ENCODE data around the gene TTC31.

The TTC31 gene

GRCh38 chr2:74514368-74515270 lies 31.7 kb downstream of the TTC31 start, which contains the start of gene TLX2:
TSS of gene TLX2 (plus strand) at chr2:74514450. CDS start at chr2:74514807, 357 bp downstream.
- FAIRE-seq (peak; percentile 9), DNase-seq (ENCODE audit: insufficient read length, low spot score) (no peak)
- no peak for TF ChIP-seq SPI1 (IDR thresholded peaks at IDR 0.05; ENCODE audit: low read depth, low read length)
- no peak for TF ChIP-seq POLR2A (IDR thresholded peaks at IDR 0.05; ENCODE audit: low read depth, low read length)
- TF ChIP-seq POLR2AphosphoS5 (IDR thresholded peaks at IDR 0.05; ENCODE audit: low read depth, low read length), result no peak
- TF ChIP-seq PAX5 (IDR thresholded peaks at IDR 0.05; ENCODE audit: insufficient read depth, low read length, severe bottlenecking), result no peak
- no peak for TF ChIP-seq POU2F2 (IDR thresholded peaks at IDR 0.05; ENCODE audit: low read depth, low read length)
- no peak for TF ChIP-seq TAF1 (IDR thresholded peaks at IDR 0.05; ENCODE audit: low read depth, low read length)

GRCh38 chr2:74515271-74515980 lies 32.5 kb downstream of the TTC31 start:
- FAIRE-seq (no peak), DNase-seq (ENCODE audit: insufficient read length, low spot score) (no peak)
- no peak for TF ChIP-seq POLR2A (IDR thresholded peaks at IDR 0.05; ENCODE audit: low read depth, low read length)
- TF ChIP-seq POU2F2 (IDR thresholded peaks at IDR 0.05; ENCODE audit: low read depth, low read length), result no peak
- TF ChIP-seq SPI1 (IDR thresholded peaks at IDR 0.05; ENCODE audit: low read depth, low read length), result no peak
- TF ChIP-seq TAF1 (IDR thresholded peaks at IDR 0.05; ENCODE audit: low read depth, low read length), result no peak
- no peak for TF ChIP-seq POLR2AphosphoS5 (IDR thresholded peaks at IDR 0.05; ENCODE audit: low read depth, low read length)
- no peak for TF ChIP-seq PAX5 (IDR thresholded peaks at IDR 0.05; ENCODE audit: insufficient read depth, low read length, severe bottlenecking)

- DNase-seq (ENCODE audit: insufficient read length, low spot score) (peak; percentile 90), FAIRE-seq (peak; percentile 78)
- TF ChIP-seq SPI1 (IDR thresholded peaks at IDR 0.05; ENCODE audit: low read depth, low read length), result no peak
- TF ChIP-seq POLR2A (IDR thresholded peaks at IDR 0.05; ENCODE audit: low read depth, low read length), result no peak
- no peak for TF ChIP-seq POU2F2 (IDR thresholded peaks at IDR 0.05; ENCODE audit: low read depth, low read length)
- no peak for TF ChIP-seq PAX5 (IDR thresholded peaks at IDR 0.05; ENCODE audit: insufficient read depth, low read length, severe bottlenecking)
- TF ChIP-seq TAF1 (IDR thresholded peaks at IDR 0.05; ENCODE audit: low read depth, low read length), result no peak
- no peak for TF ChIP-seq POLR2AphosphoS5 (IDR thresholded peaks at IDR 0.05; ENCODE audit: low read depth, low read length)
Measured at GRCh38 chr2:74515981-74516633, 33.2 kb downstream of the TTC31 start.

- FAIRE-seq (peak; percentile 33), DNase-seq (ENCODE audit: insufficient read length, low spot score) (no peak)
- TF ChIP-seq SPI1 (IDR thresholded peaks at IDR 0.05; ENCODE audit: low read depth, low read length), result no peak
- TF ChIP-seq POLR2AphosphoS5 (IDR thresholded peaks at IDR 0.05; ENCODE audit: low read depth, low read length), result no peak
- TF ChIP-seq POLR2A (IDR thresholded peaks at IDR 0.05; ENCODE audit: low read depth, low read length), result no peak
- no peak for TF ChIP-seq POU2F2 (IDR thresholded peaks at IDR 0.05; ENCODE audit: low read depth, low read length)
Measured at GRCh38 chr2:74516650-74517049, 33.8 kb downstream of the TTC31 start.

DNA sequence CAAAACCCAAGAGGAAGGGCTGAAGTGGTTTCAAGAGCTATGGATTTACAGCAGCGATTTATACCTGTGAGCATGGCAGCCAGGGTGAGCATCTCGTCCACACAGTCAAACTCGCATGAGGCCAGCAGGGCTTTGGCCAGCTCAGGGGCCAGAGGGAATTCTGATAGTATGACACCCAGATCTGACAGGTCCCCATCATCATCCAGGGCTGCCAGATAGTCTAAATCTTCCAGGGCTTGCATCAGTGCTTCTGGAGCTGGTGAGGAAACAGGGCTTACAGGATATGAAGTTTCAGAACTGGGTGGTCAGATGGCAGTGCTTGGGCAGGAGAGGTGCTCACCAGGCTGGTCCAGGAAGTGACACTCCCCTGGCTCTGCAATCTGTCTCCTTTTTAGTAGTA lies 39.6 kb downstream of the TTC31 start:
- FAIRE-seq (no peak), DNase-seq (ENCODE audit: insufficient read length, low spot score) (no peak)
- TF ChIP-seq POLR2AphosphoS5 (IDR thresholded peaks at IDR 0.05; ENCODE audit: low read depth, low read length) (no peak), PAX5 (IDR thresholded peaks at IDR 0.05; ENCODE audit: insufficient read depth, low read length, severe bottlenecking) (no peak), TAF1 (IDR thresholded peaks at IDR 0.05; ENCODE audit: low read depth, low read length) (no peak), SPI1 (IDR thresholded peaks at IDR 0.05; ENCODE audit: low read depth, low read length) (no peak), POLR2A (IDR thresholded peaks at IDR 0.05; ENCODE audit: low read depth, low read length) (no peak), POU2F2 (IDR thresholded peaks at IDR 0.05; ENCODE audit: low read depth, low read length) (no peak)

DNA sequence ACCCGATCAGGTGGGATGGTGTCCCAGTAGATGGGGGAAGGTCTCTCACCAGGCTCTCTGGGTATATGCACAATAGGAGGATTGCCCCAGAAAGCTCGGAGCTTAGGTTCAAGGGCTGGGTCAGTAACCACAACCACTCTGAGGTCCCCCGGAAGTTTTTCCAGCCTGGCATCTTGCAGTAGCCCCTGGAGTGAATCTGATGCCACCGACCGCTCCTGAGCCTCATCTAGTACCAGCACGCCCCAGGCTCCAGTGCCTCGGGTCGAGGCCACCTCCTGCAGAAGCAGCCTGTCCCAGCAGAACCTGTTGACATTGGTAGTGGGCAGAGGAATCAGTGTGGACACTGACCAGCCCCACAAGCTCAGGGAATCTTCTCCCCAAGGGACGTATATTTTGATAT lies 41.1 kb downstream of the TTC31 start:
- TF ChIP-seq POLR2AphosphoS5 (IDR thresholded peaks at IDR 0.05; ENCODE audit: low read depth, low read length) (no peak), POLR2A (IDR thresholded peaks at IDR 0.05; ENCODE audit: low read depth, low read length) (no peak), TAF1 (IDR thresholded peaks at IDR 0.05; ENCODE audit: low read depth, low read length) (no peak), SPI1 (IDR thresholded peaks at IDR 0.05; ENCODE audit: low read depth, low read length) (no peak), PAX5 (IDR thresholded peaks at IDR 0.05; ENCODE audit: insufficient read depth, low read length, severe bottlenecking) (no peak), POU2F2 (IDR thresholded peaks at IDR 0.05; ENCODE audit: low read depth, low read length) (no peak)
- FAIRE-seq (no peak), DNase-seq (ENCODE audit: insufficient read length, low spot score) (no peak)

DNA sequence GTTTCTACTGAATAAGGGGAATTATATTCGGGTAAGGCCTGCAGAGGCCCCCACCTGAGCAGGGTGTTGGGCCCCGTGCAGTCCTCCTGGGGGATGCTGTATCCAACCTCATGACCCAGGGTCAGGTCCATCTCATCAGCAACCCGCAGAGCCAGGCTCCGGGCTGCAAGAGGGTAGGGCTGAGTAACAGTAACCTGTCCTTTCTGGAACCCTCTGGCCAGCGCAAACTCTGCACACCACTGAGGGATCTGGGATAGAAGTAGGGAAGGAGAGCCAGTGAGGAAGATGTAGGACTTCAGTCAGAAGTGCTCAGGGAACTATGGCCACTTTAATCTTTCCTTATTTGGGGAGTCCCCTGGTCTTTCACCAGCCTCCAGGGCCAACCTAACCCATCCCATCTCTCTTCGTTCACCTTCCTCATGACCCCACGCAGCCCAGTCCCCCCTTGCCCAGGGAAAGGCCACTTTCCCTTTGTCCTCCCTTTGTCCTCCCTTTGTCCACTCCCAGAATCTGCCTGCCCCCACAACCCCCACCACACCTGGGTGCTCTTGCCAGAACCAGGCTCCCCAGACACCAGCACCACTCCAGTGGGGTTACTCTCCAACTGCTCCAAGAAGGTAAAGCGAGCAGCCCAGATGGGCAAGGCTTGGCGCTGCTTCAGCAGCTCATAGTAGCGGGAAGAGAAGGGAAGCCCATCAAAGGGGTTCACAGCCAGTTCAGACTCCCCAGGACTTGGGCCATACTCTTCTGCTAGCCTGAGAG lies 42.3 kb downstream of the TTC31 start:
- DNase-seq (ENCODE audit: insufficient read length, low spot score) (no peak), FAIRE-seq (no peak)
- TF ChIP-seq POU2F2 (IDR thresholded peaks at IDR 0.05; ENCODE audit: low read depth, low read length), result no peak
- no peak for TF ChIP-seq TAF1 (IDR thresholded peaks at IDR 0.05; ENCODE audit: low read depth, low read length)
- TF ChIP-seq SPI1 (IDR thresholded peaks at IDR 0.05; ENCODE audit: low read depth, low read length), result no peak
- TF ChIP-seq POLR2A (IDR thresholded peaks at IDR 0.05; ENCODE audit: low read depth, low read length), result no peak; the same call in 1 of the 2 replicates
- no peak for TF ChIP-seq POLR2AphosphoS5 (IDR thresholded peaks at IDR 0.05; ENCODE audit: low read depth, low read length)
- TF ChIP-seq PAX5 (IDR thresholded peaks at IDR 0.05; ENCODE audit: insufficient read depth, low read length, severe bottlenecking), result no peak
